ENCODE measurements around the gene APEH.

APEH gene

GRCh38 chr3:49717959-49718857, 44.1 kb downstream of the APEH start:
- Histone ChIP-seq H3K27ac (ENCODE audit: insufficient read depth, low read depth, low read length, poor library complexity, severe bottlenecking) (no peak overlapping the region), H3K4me1 (ENCODE audit: control insufficient read depth, insufficient read depth, low read length) (peaks cover 6% of the 10 kb centered on the region), H3K36me3 (ENCODE audit: control insufficient read depth, insufficient read depth, low read length) (no peaks in the 10 kb centered on the region), H3K4me3 (ENCODE audit: insufficient read depth, low read depth, low read length) (no peak overlapping the region), H3K9me3 (ENCODE audit: control insufficient read depth, low read length) (no peaks in the 10 kb centered on the region), H3K27me3 (ENCODE audit: control insufficient read depth, insufficient read depth, low read length, poor library complexity, severe bottlenecking) (no peaks in the 10 kb centered on the region)
- WGBS, 2 experiments, result 96% methylated on average over 75 of the region's 75 CpGs

GRCh38 chr3:49718858-49719213, 44.7 kb downstream of the APEH start:
- H3K9me3 ChIP-seq (ENCODE audit: control insufficient read depth, low read length), result no peaks in the 10 kb centered on the region
- no peaks in the 10 kb centered on the region for H3K27me3 ChIP-seq (ENCODE audit: control insufficient read depth, insufficient read depth, low read length, poor library complexity, severe bottlenecking)
- H3K27ac ChIP-seq (ENCODE audit: insufficient read depth, low read depth, low read length, poor library complexity, severe bottlenecking), result no peak overlapping the region
- H3K4me1 ChIP-seq (ENCODE audit: control insufficient read depth, insufficient read depth, low read length), result peaks cover 6% of the 10 kb centered on the region
- no peaks in the 10 kb centered on the region for H3K36me3 ChIP-seq (ENCODE audit: control insufficient read depth, insufficient read depth, low read length)
- 57 to 61% methylated on average over 33 of the region's 33 CpGs for WGBS, 2 experiments
- H3K4me3 ChIP-seq (ENCODE audit: insufficient read depth, low read depth, low read length), result peak overlapping the region; percentile 54

GRCh38 chr3:49719214-49719884, 45.2 kb downstream of the APEH start, which contains the start of gene AMIGO3:
Gene AMIGO3 (minus strand): TSS chr3:49719684. CDS start chr3:49719465, 219 bp downstream.
- peaks cover 6% of the 10 kb centered on the region for H3K4me1 ChIP-seq (ENCODE audit: control insufficient read depth, insufficient read depth, low read length)
- no peaks in the 10 kb centered on the region for H3K9me3 ChIP-seq (ENCODE audit: control insufficient read depth, low read length)
- H3K27me3 ChIP-seq (ENCODE audit: control insufficient read depth, insufficient read depth, low read length, poor library complexity, severe bottlenecking), result no peaks in the 10 kb centered on the region
- peak within 1 kb of the TSS; percentile 54 for H3K4me3 ChIP-seq (ENCODE audit: insufficient read depth, low read depth, low read length)
- 6 to 7% methylated on average over 50 of the region's 50 CpGs for WGBS, 2 experiments
- H3K36me3 ChIP-seq (ENCODE audit: control insufficient read depth, insufficient read depth, low read length), result no peaks in the 10 kb centered on the region
- H3K27ac ChIP-seq (ENCODE audit: insufficient read depth, low read depth, low read length, poor library complexity, severe bottlenecking), result peak within 1 kb of the TSS; percentile 48

GRCh38 chr3:49720855-49721595, 46.9 kb downstream of the APEH start:
- H3K4me1 ChIP-seq (ENCODE audit: control insufficient read depth, insufficient read depth, low read length), result peaks cover 6% of the 10 kb centered on the region
- H3K27ac ChIP-seq (ENCODE audit: insufficient read depth, low read depth, low read length, poor library complexity, severe bottlenecking), result no peak overlapping the region
- no peak overlapping the region for H3K4me3 ChIP-seq (ENCODE audit: insufficient read depth, low read depth, low read length)
- no peaks in the 10 kb centered on the region for H3K9me3 ChIP-seq (ENCODE audit: control insufficient read depth, low read length)
- H3K36me3 ChIP-seq (ENCODE audit: control insufficient read depth, insufficient read depth, low read length), result peaks cover 3% of the 10 kb centered on the region
- no peaks in the 10 kb centered on the region for H3K27me3 ChIP-seq (ENCODE audit: control insufficient read depth, insufficient read depth, low read length, poor library complexity, severe bottlenecking)
- 93 to 96% methylated on average over 4 of the region's 4 CpGs for WGBS, 2 experiments

- Histone ChIP-seq H3K4me1 (ENCODE audit: control insufficient read depth, insufficient read depth, low read length) (peaks cover 6% of the 10 kb centered on the region), H3K27ac (ENCODE audit: insufficient read depth, low read depth, low read length, poor library complexity, severe bottlenecking) (no peak overlapping the region), H3K36me3 (ENCODE audit: control insufficient read depth, insufficient read depth, low read length) (peaks cover 4% of the 10 kb centered on the region), H3K9me3 (ENCODE audit: control insufficient read depth, low read length) (no peaks in the 10 kb centered on the region), H3K4me3 (ENCODE audit: insufficient read depth, low read depth, low read length) (no peak overlapping the region), H3K27me3 (ENCODE audit: control insufficient read depth, insufficient read depth, low read length, poor library complexity, severe bottlenecking) (no peaks in the 10 kb centered on the region)
- 94 to 96% methylated on average over 9 of the region's 9 CpGs for WGBS, 2 experiments
Measured at GRCh38 chr3:49721596-49721895, 47.4 kb downstream of the APEH start.

DNA sequence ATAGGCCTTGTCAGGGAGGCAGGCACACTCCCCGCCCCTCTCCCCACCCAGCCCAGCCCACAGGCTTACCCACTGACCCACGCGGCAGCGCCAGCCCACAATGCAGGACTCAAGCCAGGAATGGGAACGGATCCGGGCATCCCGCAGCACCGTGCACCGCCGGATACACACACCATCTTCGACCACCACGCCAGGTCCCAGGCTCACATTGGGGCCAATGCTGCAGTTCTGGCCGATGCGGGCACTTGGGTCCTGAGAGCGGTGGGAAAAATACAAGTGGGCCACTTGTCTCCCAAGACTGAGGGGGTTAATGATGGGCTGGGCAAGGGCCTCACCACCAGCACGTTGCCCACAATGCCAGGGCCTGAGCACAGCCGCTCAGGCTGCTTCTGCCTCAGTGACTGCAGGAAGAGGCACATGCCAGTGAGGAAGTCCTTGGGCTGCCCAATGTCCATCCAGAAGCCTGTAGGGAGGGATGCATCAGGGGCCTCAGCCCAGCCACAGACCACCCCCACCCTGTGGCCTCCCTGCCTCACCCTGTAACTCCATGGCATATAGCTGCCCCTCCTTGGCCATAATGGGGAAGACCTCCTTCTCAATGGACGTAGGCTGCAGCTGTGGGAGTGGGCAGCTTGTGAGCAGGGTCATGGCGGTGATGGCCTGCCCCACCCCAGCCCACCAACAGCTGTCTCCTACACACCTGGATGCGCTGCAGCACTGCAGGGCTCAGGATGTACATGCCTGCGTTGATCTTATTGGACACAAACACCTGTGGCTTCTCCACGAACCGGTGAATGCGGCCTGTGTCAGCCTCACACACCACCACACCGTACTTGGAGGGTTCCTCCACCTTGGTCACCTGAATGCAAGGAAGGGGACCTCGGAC, 48.0 kb downstream of the APEH start:
- Histone ChIP-seq H3K36me3 (ENCODE audit: control insufficient read depth, insufficient read depth, low read length) (peaks cover 4% of the 10 kb centered on the region), H3K9me3 (ENCODE audit: control insufficient read depth, low read length) (no peaks in the 10 kb centered on the region), H3K4me3 (ENCODE audit: insufficient read depth, low read depth, low read length) (peak overlapping the region; percentile 100), H3K4me1 (ENCODE audit: control insufficient read depth, insufficient read depth, low read length) (peaks cover 6% of the 10 kb centered on the region), H3K27ac (ENCODE audit: insufficient read depth, low read depth, low read length, poor library complexity, severe bottlenecking) (no peak overlapping the region), H3K27me3 (ENCODE audit: control insufficient read depth, insufficient read depth, low read length, poor library complexity, severe bottlenecking) (no peaks in the 10 kb centered on the region)
- 96% methylated on average over 26 of the region's 26 CpGs for WGBS, 2 experiments

DNA sequence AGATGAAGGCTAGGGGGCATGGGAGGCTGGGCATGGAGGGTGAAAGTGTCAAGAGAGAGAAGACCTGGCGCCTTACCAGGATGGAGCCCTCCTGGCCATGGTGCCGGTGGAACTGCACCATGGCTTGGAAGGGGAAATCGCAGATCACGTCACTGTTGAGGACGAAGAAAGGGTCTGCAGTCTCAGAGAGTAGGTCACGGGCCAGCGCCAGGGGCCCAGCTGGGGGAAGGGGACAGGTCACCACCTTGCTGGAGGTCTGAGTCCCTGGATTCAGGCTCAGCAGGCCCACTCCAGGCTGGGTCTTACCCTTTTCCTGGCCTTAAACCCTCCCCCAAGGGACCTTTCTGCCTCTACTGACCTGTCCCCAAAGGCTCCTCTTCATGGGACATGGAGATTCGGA, 48.7 kb downstream of the APEH start:
- no peak overlapping the region for H3K27ac ChIP-seq (ENCODE audit: insufficient read depth, low read depth, low read length, poor library complexity, severe bottlenecking)
- no peaks in the 10 kb centered on the region for H3K9me3 ChIP-seq (ENCODE audit: control insufficient read depth, low read length)
- WGBS, 2 experiments, result 86% methylated on average over 8 of the region's 8 CpGs
- peak overlapping the region; percentile 100 for H3K4me3 ChIP-seq (ENCODE audit: insufficient read depth, low read depth, low read length)
- no peaks in the 10 kb centered on the region for H3K27me3 ChIP-seq (ENCODE audit: control insufficient read depth, insufficient read depth, low read length, poor library complexity, severe bottlenecking)
- peaks cover 7% of the 10 kb centered on the region for H3K36me3 ChIP-seq (ENCODE audit: control insufficient read depth, insufficient read depth, low read length)
- peaks cover 6% of the 10 kb centered on the region for H3K4me1 ChIP-seq (ENCODE audit: control insufficient read depth, insufficient read depth, low read length)

- no peaks in the 10 kb centered on the region for H3K27me3 ChIP-seq (ENCODE audit: control insufficient read depth, insufficient read depth, low read length, poor library complexity, severe bottlenecking)
- H3K4me3 ChIP-seq (ENCODE audit: insufficient read depth, low read depth, low read length), result peak overlapping the region; percentile 100
- WGBS, 2 experiments, result 3 to 4% methylated on average over 20 of the region's 20 CpGs
- H3K9me3 ChIP-seq (ENCODE audit: control insufficient read depth, low read length), result no peaks in the 10 kb centered on the region
- H3K4me1 ChIP-seq (ENCODE audit: control insufficient read depth, insufficient read depth, low read length), result peaks cover 6% of the 10 kb centered on the region
- peak overlapping the region; percentile 92 for H3K27ac ChIP-seq (ENCODE audit: insufficient read depth, low read depth, low read length, poor library complexity, severe bottlenecking)
- H3K36me3 ChIP-seq (ENCODE audit: control insufficient read depth, insufficient read depth, low read length), result peaks cover 11% of the 10 kb centered on the region
Measured at GRCh38 chr3:49723296-49723627, 49.1 kb downstream of the APEH start.

- Histone ChIP-seq H3K9me3 (ENCODE audit: control insufficient read depth, low read length) (no peaks in the 10 kb centered on the region), H3K27me3 (ENCODE audit: control insufficient read depth, insufficient read depth, low read length, poor library complexity, severe bottlenecking) (no peaks in the 10 kb centered on the region), H3K4me1 (ENCODE audit: control insufficient read depth, insufficient read depth, low read length) (peaks cover 6% of the 10 kb centered on the region), H3K27ac (ENCODE audit: insufficient read depth, low read depth, low read length, poor library complexity, severe bottlenecking) (peak within 1 kb of the TSS; percentile 92), H3K36me3 (ENCODE audit: control insufficient read depth, insufficient read depth, low read length) (peaks cover 11% of the 10 kb centered on the region), H3K4me3 (ENCODE audit: insufficient read depth, low read depth, low read length) (peak within 1 kb of the TSS; percentile 100)
- 1% methylated on average over 102 of the region's 102 CpGs for WGBS, 2 experiments
Measured at GRCh38 chr3:49723628-49724551, 49.7 kb downstream of the APEH start, which contains the start of gene GMPPB. Gene GMPPB (minus strand): TSS chr3:49723951. CDS start chr3:49723726, 225 bp downstream.
